ENCODE data around the gene CDH23. TPM values are rescaled to one million over a fixed set of nuclear protein-coding genes. Genes with fewer than 3 reads are reported as not detected.
A peak's percentile ranks its signal among the peaks of the same experiment; 100 is the strongest.

Gene CDH23
- total RNA-seq, 1 experiment from 2014 or later: 0.40 TPM

DNA sequence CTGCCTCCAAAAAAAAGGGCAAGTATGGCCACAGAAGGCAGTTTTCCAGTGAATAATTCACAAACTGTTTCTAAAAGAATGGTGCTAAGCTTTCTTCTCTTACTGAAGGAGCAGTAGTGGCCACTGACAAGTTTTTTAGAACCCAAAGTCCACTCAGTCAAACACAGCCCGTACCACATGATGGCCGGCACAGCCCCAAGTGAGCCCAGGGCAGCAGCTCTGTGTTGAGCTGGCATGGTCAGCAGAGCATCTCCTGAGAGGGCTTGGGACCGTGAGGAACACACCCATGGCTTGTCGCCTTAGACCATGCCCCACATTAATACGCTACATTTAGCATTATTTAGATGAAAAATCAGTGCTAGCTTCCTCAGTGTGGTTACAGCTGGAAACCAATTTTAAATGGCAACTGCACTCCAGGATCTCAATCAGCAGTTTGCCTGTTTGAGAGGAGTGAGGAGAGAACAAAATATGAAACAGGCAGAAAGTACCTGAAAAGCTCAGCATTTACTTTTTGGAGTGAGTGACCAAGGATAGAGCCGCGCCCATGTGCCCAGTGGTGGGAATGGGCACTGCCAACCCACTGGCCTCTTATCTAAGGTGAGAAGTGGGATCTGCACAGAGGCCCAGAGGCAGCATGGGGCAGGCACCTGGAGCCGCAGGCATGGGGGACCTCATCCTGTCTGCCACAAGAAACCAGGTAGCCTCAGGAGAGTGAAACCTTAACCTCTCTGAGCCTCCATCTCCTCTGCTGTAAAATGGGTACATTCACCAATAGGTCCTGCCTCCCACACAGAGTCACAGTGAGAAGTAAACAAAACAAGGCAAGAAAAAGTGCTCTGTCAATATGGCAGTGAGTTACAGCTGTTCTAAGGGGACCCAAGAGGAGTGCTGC is 437.0 kb downstream of the CDH23 start:
- no peak for DNase-seq (ENCODE audit: low read depth)

GRCh38 chr10:71834343-71834674 is 437.6 kb downstream of the CDH23 start:
- no peak for DNase-seq (ENCODE audit: low read depth)

DNA sequence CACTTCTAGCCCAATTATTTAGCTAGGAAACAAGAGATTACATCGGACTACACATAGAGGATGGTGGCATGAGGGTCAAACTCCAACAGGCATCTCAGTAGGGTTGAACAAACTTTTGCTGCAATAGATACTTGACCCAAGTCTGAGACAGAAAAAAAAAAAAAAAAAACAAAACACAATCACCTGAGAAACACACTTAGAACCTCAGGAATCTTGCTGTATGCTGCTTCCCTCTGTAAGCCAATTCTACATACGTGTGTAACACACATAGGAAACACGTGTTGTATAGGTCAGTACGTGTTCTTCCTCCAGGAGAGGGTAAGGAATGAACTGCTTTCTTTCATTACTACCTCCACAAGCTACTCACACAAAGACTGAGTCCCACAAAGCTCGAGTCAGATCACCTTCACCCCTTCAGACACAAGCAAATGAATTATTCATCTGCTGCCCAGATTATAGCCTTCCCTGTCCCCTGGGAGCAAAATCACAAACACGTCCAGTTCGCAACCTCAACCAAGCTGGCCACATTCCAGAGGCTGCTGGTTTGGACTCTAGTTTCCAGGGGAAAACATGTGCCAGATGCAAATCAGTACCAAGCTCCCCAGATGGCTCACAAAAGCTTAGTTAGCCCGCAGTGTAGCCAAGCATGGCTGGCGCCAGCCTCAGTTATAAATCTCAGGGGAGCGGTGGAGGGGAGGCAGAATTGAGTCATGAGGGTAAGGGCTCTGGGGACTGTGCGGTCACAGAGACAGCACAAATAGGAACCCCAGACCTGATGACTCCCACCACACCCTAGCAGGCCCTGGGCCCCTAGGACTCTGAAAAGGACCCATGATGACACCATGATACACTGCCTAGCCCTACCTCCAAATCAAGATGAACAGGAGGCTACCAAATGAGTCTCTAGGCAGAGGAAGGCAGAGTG is 439.2 kb downstream of the CDH23 start:
- peak; percentile 77 for DNase-seq (ENCODE audit: low read depth)

DNA sequence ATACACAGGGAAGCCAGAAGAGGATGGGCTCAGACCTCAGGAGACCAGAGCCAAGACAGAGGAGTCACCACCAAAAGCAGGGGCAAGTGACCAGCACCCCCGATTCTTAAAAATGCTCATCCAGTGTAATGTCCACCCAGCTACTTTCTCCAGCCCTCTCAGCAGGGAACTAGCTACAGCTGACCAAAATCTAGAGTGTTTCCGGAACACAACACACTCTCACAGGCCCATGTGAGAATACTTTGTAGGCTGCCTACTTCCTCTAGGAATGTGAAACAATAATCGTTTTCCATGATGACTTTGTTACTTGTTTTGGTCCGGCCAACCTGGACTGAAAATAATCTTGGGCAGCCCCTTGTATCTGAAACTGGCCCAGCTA is 439.9 kb downstream of the CDH23 start:
- no peak for DNase-seq (ENCODE audit: low read depth)

- no peak for DNase-seq (ENCODE audit: low read depth)
Observed at GRCh38 chr10:71837098-71837827, 440.5 kb downstream of the CDH23 start.

GRCh38 chr10:71838264-71839211 is 441.8 kb downstream of the CDH23 start:
- DNase-seq (ENCODE audit: low read depth): peak; percentile 37

DNA sequence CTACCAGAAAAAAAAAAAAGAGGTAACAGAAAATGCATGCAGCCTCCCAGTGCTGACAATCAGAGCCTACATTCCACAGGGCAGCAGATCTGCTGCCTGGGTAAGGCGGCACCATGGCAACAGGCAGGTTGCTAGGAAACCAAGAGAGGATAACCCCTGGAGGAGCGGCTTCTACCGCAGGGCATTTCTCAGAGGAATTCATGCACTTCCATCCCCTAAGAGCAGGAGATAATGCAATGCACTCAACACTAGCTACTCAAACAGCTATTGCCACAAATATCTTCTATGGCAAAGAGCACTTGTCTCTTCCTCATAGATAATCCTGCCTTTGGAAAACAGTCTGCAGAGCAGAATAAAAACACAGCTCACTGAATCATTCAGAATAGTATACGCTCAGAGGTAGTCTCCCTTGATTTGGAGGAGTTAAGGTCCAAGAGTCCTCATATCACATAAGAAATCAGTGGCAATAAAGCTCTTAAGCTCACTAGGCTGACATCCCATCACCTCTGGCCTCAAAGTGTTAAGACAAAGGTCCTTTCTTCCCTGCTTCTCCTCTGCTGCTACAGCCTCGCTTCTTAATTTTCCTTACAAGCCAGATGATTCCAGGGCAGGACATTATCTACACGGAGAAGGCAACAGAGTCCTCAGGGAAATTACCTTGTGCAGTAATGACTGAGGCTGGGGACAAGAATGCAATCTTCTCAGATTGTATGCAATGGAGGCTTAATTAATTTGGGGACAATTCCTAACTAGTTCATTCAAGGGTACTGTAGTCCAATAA is 443.6 kb downstream of the CDH23 start:
- DNase-seq (ENCODE audit: low read depth): peak; percentile 89

DNA sequence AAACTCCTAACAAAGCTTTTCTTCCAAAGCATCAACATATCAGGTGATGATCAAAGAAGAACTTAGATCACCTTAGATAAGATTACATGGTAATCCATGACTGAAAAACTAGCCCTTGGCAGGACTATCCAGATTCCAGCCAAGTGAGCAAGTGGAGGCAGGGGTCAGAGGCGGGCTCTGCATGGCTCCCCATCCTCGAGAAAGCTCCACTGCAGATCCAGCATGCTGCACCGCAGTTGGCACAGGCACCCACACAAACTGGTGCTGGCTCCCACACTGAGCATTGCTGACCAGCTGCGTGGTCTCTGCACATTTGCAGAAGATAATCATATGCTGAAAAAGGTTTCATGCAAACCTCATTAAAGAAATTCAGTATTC is 444.2 kb downstream of the CDH23 start:
- DNase-seq (ENCODE audit: low read depth): no peak

DNA sequence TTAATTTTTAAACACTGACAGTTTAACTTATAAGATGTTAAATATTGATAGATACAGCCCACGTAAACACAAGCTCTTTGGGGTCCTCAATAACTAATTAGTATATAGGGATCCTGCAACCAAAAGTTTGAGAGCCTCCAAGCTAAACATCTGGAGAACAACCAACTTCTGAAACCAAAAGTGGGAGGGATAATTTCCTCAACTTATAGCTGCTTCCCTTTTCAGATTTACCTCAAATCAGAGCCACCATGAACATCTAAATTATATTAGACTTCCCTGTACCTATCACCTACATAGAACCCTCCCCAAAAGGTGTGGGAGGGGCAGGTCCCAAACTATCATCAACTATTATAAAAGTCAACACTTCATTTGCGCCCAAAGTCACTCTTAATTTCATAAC is 445.7 kb downstream of the CDH23 start:
- no peak for DNase-seq (ENCODE audit: low read depth)

GRCh38 chr10:71842856-71843686 is 446.4 kb downstream of the CDH23 start:
- DNase-seq (ENCODE audit: low read depth): no peak

DNA sequence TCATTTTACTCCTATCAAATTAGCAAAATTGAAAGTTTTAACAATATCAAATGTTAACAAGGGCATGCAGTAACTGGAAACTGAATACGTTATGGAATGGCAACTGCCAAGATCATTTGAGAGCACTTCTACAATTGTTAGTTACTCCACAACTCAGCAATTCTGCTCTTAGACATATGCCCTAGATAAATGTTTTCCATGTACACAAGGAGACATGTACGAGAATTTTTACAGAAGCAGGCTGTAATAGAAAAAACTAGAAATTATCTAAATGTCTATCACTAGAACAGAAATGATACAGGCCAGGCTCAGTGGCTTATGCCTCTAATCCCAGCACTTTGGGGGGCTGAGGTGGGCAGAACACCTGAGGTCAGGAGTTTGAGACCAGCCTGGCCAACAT is 447.4 kb downstream of the CDH23 start:
- DNase-seq (ENCODE audit: low read depth): no peak

- DNase-seq (ENCODE audit: low read depth): no peak
Observed at GRCh38 chr10:71844695-71845094, 448.0 kb downstream of the CDH23 start.

DNA sequence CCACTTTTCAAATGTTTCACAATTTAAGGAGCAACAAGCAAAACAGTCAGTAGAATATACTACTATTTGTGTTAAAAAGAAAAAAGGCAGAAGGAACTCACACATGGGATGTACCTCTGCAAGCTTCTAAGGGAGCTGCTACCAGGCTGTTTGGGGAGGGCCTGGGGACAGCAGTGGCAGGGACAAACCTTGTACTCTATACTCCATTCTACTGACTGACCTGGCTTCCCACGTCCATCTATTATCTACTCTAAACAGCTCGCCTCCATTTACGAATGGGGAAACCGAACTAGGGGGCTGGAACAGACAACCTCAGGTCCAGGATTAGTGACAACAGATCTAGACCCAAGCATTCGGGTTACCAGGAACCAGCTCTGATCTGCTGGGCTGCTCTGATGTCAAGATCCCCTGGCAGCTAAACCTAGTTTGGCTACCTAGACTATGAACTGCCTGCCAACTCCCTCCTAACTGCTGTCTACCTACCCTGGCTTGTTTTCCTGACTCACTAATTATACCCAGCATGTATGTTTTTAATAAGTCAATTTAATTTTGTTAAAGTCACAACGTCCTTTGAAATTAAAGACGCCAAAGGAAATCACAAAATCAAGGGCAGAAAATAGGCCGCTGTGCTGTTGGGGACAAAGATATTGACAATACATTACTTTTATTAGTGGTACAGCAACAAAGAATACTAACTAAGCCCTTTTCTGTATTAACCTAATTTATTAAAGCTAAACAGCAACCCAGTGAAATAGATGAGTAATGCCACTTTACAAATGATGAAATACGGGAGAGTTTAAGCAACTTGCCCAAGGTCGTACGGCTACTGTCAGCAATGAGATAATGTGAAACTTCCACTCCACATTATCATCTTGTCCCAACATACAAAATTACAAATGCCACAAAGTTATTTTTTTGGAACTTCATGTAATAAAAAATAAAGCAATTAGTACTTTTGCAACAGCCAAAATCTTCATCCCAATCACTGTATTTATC is 449.0 kb downstream of the CDH23 start:
- no peak for DNase-seq (ENCODE audit: low read depth)

DNA sequence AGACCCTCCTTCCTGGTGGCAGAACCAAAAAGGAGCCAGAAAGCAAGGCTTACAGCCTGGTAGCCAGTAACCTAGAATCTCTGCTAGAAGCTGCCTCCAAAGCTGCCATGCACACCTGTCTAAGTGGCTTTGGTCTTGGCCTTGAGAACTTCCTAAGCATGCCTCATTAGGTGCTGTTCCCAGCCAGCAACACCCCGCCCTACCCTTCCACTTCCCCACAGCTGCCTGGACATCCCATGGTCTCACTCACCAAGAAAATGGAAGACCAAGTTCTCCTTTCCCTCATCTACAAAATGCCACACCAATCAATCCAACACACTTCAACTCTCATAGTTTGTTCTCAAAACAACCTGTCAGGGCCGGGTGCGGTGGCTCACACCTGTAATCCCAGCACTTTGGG is 450.1 kb downstream of the CDH23 start:
- no peak for DNase-seq (ENCODE audit: low read depth)

GRCh38 chr10:71847418-71847817 is 450.7 kb downstream of the CDH23 start:
- no peak for DNase-seq (ENCODE audit: low read depth)

GRCh38 chr10:71848325-71849275 is 451.9 kb downstream of the CDH23 start:
- DNase-seq (ENCODE audit: low read depth): peak; percentile 49

DNA sequence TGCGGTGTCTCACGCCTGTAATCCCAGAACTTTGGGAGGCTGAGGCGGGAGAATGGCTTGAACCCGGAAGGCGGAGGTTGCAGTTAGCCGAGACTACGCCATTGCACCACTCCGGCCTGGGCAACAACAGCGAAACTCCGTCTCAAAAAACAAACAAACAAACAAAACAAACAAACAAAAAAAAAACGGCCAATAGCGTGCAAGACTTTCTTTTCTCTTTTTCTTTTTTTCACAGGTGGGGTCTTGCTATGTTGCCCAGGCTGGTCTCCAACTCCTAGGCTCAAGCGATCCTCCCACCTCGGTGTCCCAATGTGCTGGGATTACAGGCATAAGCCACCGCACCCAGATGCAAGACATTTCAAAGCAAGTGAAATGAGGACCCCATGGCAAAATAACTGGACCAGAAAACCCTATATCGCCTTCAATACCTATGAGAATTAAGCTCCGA is 452.8 kb downstream of the CDH23 start:
- no peak for DNase-seq (ENCODE audit: low read depth)
